ENCODE results near the gene TXK.

Gene TXK

DNA sequence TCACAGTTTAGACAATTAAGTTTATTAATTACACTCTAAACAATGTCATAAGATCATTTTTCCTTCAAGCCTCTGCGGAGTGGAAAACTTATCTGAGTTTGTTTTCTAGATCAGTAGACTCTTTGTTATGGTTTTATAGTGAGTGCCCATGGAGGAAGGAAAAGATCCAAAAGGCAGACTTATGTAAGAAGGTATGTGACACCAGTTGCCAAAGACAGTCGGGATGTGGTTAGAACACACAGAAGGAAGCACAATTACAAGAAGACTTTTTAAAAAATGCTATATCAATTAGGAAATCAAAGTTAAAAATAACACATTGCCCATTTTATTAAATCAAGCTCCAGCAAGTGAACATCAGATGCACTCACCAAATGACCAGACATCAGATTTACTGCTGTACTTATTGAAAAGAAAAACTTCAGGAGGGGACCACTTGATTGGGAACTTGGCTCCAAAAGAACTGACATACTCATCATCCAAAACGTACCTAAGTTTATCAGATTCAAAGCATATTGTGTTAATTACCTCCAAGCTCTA, 60.4 kb downstream of the TXK start:
- H3K4me3 ChIP-seq (ENCODE audit: control insufficient read depth, low read depth, low read length) = no peak overlapping the region
- TF ChIP-seq, protein P1, sequence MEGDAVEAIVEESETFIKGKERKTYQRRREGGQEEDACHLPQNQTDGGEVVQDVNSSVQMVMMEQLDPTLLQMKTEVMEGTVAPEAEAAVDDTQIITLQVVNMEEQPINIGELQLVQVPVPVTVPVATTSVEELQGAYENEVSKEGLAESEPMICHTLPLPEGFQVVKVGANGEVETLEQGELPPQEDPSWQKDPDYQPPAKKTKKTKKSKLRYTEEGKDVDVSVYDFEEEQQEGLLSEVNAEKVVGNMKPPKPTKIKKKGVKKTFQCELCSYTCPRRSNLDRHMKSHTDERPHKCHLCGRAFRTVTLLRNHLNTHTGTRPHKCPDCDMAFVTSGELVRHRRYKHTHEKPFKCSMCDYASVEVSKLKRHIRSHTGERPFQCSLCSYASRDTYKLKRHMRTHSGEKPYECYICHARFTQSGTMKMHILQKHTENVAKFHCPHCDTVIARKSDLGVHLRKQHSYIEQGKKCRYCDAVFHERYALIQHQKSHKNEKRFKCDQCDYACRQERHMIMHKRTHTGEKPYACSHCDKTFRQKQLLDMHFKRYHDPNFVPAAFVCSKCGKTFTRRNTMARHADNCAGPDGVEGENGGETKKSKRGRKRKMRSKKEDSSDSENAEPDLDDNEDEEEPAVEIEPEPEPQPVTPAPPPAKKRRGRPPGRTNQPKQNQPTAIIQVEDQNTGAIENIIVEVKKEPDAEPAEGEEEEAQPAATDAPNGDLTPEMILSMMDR (IDR thresholded peaks at IDR 0.05; ENCODE audit: control insufficient read depth, insufficient read depth, low read depth, low read length, missing control alignments) = no peak
- no peak for DNase-seq (ENCODE audit: low read depth)

GRCh38 chr4:48071191-48071590, 62.9 kb downstream of the TXK start:
- DNase-seq (ENCODE audit: low read depth) = no peak
- H3K4me3 ChIP-seq (ENCODE audit: control insufficient read depth, low read depth, low read length) = no peak overlapping the region
- TF ChIP-seq, protein P1 (IDR thresholded peaks at IDR 0.05; ENCODE audit: control insufficient read depth, insufficient read depth, low read depth, low read length, missing control alignments) = no peak

DNA sequence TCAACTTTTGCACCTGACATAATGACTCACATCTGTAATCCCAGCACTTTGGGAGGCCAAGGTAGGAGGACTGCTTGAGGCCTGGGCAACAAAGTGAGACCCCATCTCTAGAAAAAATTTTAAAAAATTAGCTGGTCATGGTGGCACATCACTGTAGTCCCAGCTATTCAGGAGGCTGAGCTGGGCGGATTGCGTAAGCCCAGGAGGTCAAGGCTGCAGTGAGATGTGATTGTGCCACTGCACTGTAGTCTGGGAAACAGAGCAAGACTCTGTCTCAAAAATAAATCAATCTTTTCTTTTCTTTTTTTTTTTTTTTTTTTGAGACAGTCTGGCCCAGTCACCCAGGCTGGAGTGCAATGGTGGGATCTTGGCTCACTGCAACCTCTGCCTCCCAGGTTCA, 65.0 kb downstream of the TXK start:
- no peak overlapping the region for H3K4me3 ChIP-seq (ENCODE audit: control insufficient read depth, low read depth, low read length)
- TF ChIP-seq, protein P1 (IDR thresholded peaks at IDR 0.05; ENCODE audit: control insufficient read depth, insufficient read depth, low read depth, low read length, missing control alignments) = no peak
- DNase-seq (ENCODE audit: low read depth) = no peak

GRCh38 chr4:48068182-48068581, 65.9 kb downstream of the TXK start:
- no peak for DNase-seq (ENCODE audit: low read depth)
- TF ChIP-seq, protein P1 (IDR thresholded peaks at IDR 0.05; ENCODE audit: control insufficient read depth, insufficient read depth, low read depth, low read length, missing control alignments) = no peak
- no peak overlapping the region for H3K4me3 ChIP-seq (ENCODE audit: control insufficient read depth, low read depth, low read length)

GRCh38 chr4:48067536-48067935, 66.5 kb downstream of the TXK start:
- TF ChIP-seq, protein P1 (IDR thresholded peaks at IDR 0.05; ENCODE audit: control insufficient read depth, insufficient read depth, low read depth, low read length, missing control alignments) = no peak
- DNase-seq (ENCODE audit: low read depth) = no peak

GRCh38 chr4:48065587-48066052, 68.4 kb downstream of the TXK start:
- TF ChIP-seq, protein P1 (IDR thresholded peaks at IDR 0.05; ENCODE audit: control insufficient read depth, insufficient read depth, low read depth, low read length, missing control alignments) = no peak
- DNase-seq (ENCODE audit: low read depth) = no peak

More at GRCh38 chr4:48067536-48067935, 66.5 kb downstream of the TXK start:
- H3K4me3 ChIP-seq (ENCODE audit: control insufficient read depth, low read depth, low read length) = no peak overlapping the region

More at GRCh38 chr4:48065587-48066052, 68.4 kb downstream of the TXK start:
- H3K4me3 ChIP-seq (ENCODE audit: control insufficient read depth, low read depth, low read length) = no peak overlapping the region
